Measurements from ENCODE around the gene UBIAD1.

DNA sequence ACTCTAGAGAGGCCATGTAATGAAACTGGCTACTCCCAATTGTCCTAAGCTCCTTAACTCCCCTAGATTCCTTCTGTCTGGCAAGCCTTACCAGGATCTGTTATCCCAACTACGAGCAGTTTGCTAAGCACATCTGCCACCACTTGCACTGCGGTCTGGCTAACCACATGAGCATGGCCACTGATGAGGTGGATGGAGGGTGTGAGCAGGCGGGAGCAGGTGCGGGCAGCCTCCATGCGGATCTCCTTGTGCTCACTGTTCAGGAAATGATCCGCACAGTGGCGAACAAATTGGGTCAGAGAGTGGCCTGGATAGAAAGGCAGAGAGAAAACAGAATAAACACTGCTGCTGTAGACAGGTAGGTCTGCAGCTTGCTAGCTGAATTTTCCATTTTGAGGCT, 34.7 kb upstream of the UBIAD1 start:
- TF ChIP-seq, protein P1, sequence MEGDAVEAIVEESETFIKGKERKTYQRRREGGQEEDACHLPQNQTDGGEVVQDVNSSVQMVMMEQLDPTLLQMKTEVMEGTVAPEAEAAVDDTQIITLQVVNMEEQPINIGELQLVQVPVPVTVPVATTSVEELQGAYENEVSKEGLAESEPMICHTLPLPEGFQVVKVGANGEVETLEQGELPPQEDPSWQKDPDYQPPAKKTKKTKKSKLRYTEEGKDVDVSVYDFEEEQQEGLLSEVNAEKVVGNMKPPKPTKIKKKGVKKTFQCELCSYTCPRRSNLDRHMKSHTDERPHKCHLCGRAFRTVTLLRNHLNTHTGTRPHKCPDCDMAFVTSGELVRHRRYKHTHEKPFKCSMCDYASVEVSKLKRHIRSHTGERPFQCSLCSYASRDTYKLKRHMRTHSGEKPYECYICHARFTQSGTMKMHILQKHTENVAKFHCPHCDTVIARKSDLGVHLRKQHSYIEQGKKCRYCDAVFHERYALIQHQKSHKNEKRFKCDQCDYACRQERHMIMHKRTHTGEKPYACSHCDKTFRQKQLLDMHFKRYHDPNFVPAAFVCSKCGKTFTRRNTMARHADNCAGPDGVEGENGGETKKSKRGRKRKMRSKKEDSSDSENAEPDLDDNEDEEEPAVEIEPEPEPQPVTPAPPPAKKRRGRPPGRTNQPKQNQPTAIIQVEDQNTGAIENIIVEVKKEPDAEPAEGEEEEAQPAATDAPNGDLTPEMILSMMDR (IDR thresholded peaks at IDR 0.05), result no peak
- no peak for TF ChIP-seq POLR2A (IDR thresholded peaks at IDR 0.05)
